K562 (cell line): ENCODE results near the gene RNF145. TPM values are rescaled to one million over a fixed set of nuclear protein-coding genes. Genes with fewer than 3 reads are reported as not detected.

Source experiments
- ATAC-seq: fragments of 200-7000 bp; cut with Tn5 transposase; 3 replicates; pipeline ENCODE4 v1.9.1; 2020; ENCODE audit warnings: moderate library complexity
- BruUV-seq: library from RNA; stranded (reverse); fragments of 400-500 nt; replicated peaks from 2 replicates; lab custom pipeline; 2021; lab: Mats Ljungman, UMichigan
- CTCF ChIA-PET: fragments of 300-600 bp; formaldehyde crosslinking; extraction: SDS; loops from one replicate; lab custom pipeline; 2021; ENCODE audit warnings: low intra/inter-chr PET ratio; lab: Yijun Ruan, JAX
- POLR2A ChIA-PET: fragments of 300-600, 350-650 bp; sonication (Branson Sonifier 250); formaldehyde crosslinking; extraction: SDS; loops from one replicate; lab custom pipeline; 2021; ENCODE audit warnings: antibody characterized with exemption, inconsistent platforms; lab: Yijun Ruan, JAX
- DNase-seq, 4 experiments: peaks; one replicate each; pipeline versions ENCODE4 v3.0.0 to v3.0.0-alpha.2; 2011 to 2018; ENCODE audit warnings: low spot score in 3 of 4, mixed read lengths in 3 of 4; ENCODE audit errors: extremely low read depth in 1 of 4
- FAIRE-seq: peaks from 2 replicates; lab custom pipeline; 2011; peaks lifted over from hg19 to GRCh38; lab: Jason Lieb, UNC
- H2AFZ ChIP-seq: 2 replicates; pipeline ENCODE4 v1.6.0; 2011; ENCODE audit warnings: low read depth, low read length, control low read depth, inconsistent platforms
- H3K27ac ChIP-seq: fragments of 200-600 bp; 3 replicates; pipeline ENCODE4 v1.8.0; 2011; ENCODE audit warnings: low read depth, mild to moderate bottlenecking, control low read depth, inconsistent platforms, low read length, moderate library complexity, mixed read lengths; ENCODE audit errors: extremely low read depth
- H3K27me3 ChIP-seq, 2 experiments: fragments of 300-600 bp in 1 of 2; 2 replicates in 1 of 2; 3 replicates in 1 of 2; pipeline versions ENCODE4 v1.6.0 to v1.8.0; 2011; ENCODE audit warnings: inconsistent platforms in 2 of 2, low read length in 2 of 2, mild to moderate bottlenecking in 1 of 2, mixed read lengths in 1 of 2, moderate library complexity in 1 of 2; ENCODE audit not compliant: control insufficient read depth in 2 of 2, insufficient read depth in 2 of 2
- H3K36me3 ChIP-seq: fragments of 300-600 bp; 3 replicates; pipeline ENCODE4 v1.8.0; 2011; ENCODE audit warnings: mild to moderate bottlenecking, low read length, inconsistent platforms; ENCODE audit not compliant: control insufficient read depth, insufficient read depth
- H3K4me1 ChIP-seq, 2 experiments: fragments of 200-600 bp in 1 of 2; replicated peaks in 1 of 2; 2 replicates in 1 of 2; 3 replicates in 1 of 2; pipeline versions ENCODE4 v1.5.1 to v1.8.0; 2011; ENCODE audit warnings: inconsistent platforms in 2 of 2, low read length in 2 of 2, mild to moderate bottlenecking in 1 of 2, mixed read lengths in 1 of 2, moderate library complexity in 1 of 2; ENCODE audit not compliant: control insufficient read depth in 2 of 2, insufficient read depth in 2 of 2
- H3K4me2 ChIP-seq: 2 replicates; pipeline ENCODE4 v1.6.1; 2011; ENCODE audit warnings: low read length, control low read depth, inconsistent platforms, mixed read lengths; ENCODE audit not compliant: insufficient read depth
- H3K4me3 ChIP-seq: fragments of 200-600 bp; sonication (generic), shearing (Covaris generic); 2 replicates; pipeline ENCODE4 v1.5.1; 2016; ENCODE audit warnings: control low read depth, inconsistent platforms
- H3K79me2 ChIP-seq: fragments of 200-600 bp; 3 replicates; pipeline ENCODE4 v1.8.0; 2011; ENCODE audit warnings: low read length, inconsistent platforms; ENCODE audit not compliant: control insufficient read depth, insufficient read depth
- H3K9ac ChIP-seq, 2 experiments: 2 replicates each; pipeline versions ENCODE4 v1.6.0 to v1.6.1; 2011; ENCODE audit warnings: low read depth in 2 of 2, low read length in 2 of 2, control low read depth in 1 of 2, inconsistent platforms in 1 of 2, mild to moderate bottlenecking in 1 of 2, mixed read lengths in 1 of 2; ENCODE audit not compliant: insufficient read depth in 1 of 2
- H3K9me1 ChIP-seq: one replicate; pipeline ENCODE4 v1.6.0; 2011; ENCODE audit warnings: inconsistent platforms, mild to moderate bottlenecking, low read length, moderate library complexity; ENCODE audit not compliant: control insufficient read depth, insufficient read depth
- H3K9me3 ChIP-seq: replicated peaks from 2 replicates; pipeline ENCODE4 v1.5.1; 2011; ENCODE audit warnings: low read depth, low read length, inconsistent platforms; ENCODE audit not compliant: control insufficient read depth, insufficient read depth
- H4K20me1 ChIP-seq: replicated peaks from 2 replicates; pipeline ENCODE4 v1.6.1; 2011; ENCODE audit warnings: low read length, inconsistent platforms, mixed read lengths; ENCODE audit not compliant: control insufficient read depth, insufficient read depth
- ADNP ChIP-seq: fragments of 200-800 bp; sonication (Bioruptor generic); IDR thresholded peaks from 2 replicates; pipeline ENCODE4 v1.6.1; 2016; ENCODE audit warnings: missing genetic modification characterization, missing compliant biosample characterization
- CC2D1A ChIP-seq: fragments of 450-650 bp; IDR thresholded peaks from 2 replicates; pipeline ENCODE4 v1.6.1; 2017; ENCODE audit warnings: mild to moderate bottlenecking
- CEBPG ChIP-seq, 3 experiments: fragments of 200-800 bp in 1 of 3; sonication (Bioruptor generic) in 1 of 3; sonication (generic) in 1 of 3; formaldehyde crosslinking in 1 of 3; IDR thresholded peaks in 2 of 3; conservative IDR thresholded peaks in 1 of 3; 2 replicates each; pipeline versions ENCODE4 v1.6.1 to v1.8.0; 2016 to 2022; ENCODE audit warnings: missing compliant biosample characterization in 2 of 3, missing genetic modification characterization in 2 of 3, mild to moderate bottlenecking in 1 of 3, missing genetic modification reagents in 1 of 3
- DMBX1 ChIP-seq: fragments of 250-450 bp; sonication (Bioruptor Pico); IDR thresholded peaks from 2 replicates; pipeline ENCODE4 v1.8.0; 2022; ENCODE audit warnings: inconsistent platforms, mild to moderate bottlenecking, moderate library complexity, borderline replicate concordance
- NR2F6 ChIP-seq: fragments of 450-650 bp; formaldehyde crosslinking; IDR thresholded peaks from 2 replicates; pipeline ENCODE4 v1.4.0; 2020; ENCODE audit warnings: mild to moderate bottlenecking
- POLR3A ChIP-seq: IDR thresholded peaks from 2 replicates; pipeline ENCODE4 v1.6.1; 2011; ENCODE audit warnings: borderline replicate concordance, mild to moderate bottlenecking, moderate library complexity; ENCODE audit not compliant: insufficient read length, insufficient read depth; ENCODE audit errors: extremely low read depth
- SOX6 ChIP-seq: fragments of 450-650 bp; IDR thresholded peaks from 2 replicates; pipeline ENCODE4 v1.6.1; 2014; ENCODE audit warnings: mild to moderate bottlenecking
- SREBF1 ChIP-seq: fragments of 150-350 bp; IDR thresholded peaks from 2 replicates; pipeline ENCODE4 v1.6.1; 2014; ENCODE audit warnings: antibody characterized with exemption, low read depth, low read length, borderline replicate concordance
- STAT5B ChIP-seq: fragments of 250-450 bp; sonication (Bioruptor Pico); IDR thresholded peaks from 2 replicates; pipeline ENCODE4 v1.8.0; 2021; ENCODE audit warnings: mild to moderate bottlenecking, inconsistent platforms
- TAF9B ChIP-seq: fragments of 450-650 bp; IDR thresholded peaks from 2 replicates; pipeline ENCODE4 v1.6.1; 2018; ENCODE audit warnings: mild to moderate bottlenecking; ENCODE audit not compliant: partially characterized antibody
- TEAD2 ChIP-seq: fragments of 450-650 bp; IDR thresholded peaks from 2 replicates; pipeline ENCODE4 v1.6.1; 2016; ENCODE audit warnings: missing genetic modification characterization, control low read depth, missing compliant biosample characterization
- ZNF23 ChIP-seq: fragments of 250-450 bp; sonication (Bioruptor Pico); IDR thresholded peaks from 2 replicates; pipeline ENCODE4 v1.4.0; 2020; ENCODE audit warnings: mild to moderate bottlenecking
- ZNF717 ChIP-seq: fragments of 250-450 bp; sonication (Bioruptor Pico); IDR thresholded peaks from 2 replicates; pipeline ENCODE4 v1.5.0; 2021
- WGBS: fragments of 100-300 bp; shearing (Covaris generic); methylation state at CpG from one replicate; pipeline ENCODE4 v1.1.6; 2016; ENCODE audit warnings: low coverage, mixed read lengths; ENCODE audit not compliant: insufficient coverage; ENCODE audit errors: missing lambda C conversion rate; 5-methylcytosine and 5-hydroxymethylcytosine counted together
- in situ Hi-C: fragments of 300-500 bp; cut with MboI; formaldehyde crosslinking; loops from 4 replicates; pipeline ENCODE4 v1.15.0; 2018; ENCODE audit warnings: inconsistent platforms, mixed read lengths
- intact Hi-C: fragments of 100-400 bp; cut with micrococcal nuclease; formaldehyde crosslinking; loops from 2 replicates; pipeline ENCODE4 v1.14.2; 2022
- polyA plus RNA-seq, 8 experiments: library from polyadenylated mRNA; depleted of rRNA in 4 of 8; stranded (reverse) in 5 of 8; unstranded in 3 of 8; fragments of >200 nt; fragmentation: Nextera tagmentation in 2 of 8; fragmentation: Illumina TruSeq in 1 of 8; extraction: Ambion mirVana in 2 of 8; extraction: Trizol in 1 of 8; gene quantifications; 2 replicates each; pipeline versions ENCODE4 v1.2.1 to v1.2.3, GENCODE V29; 2011 to 2014; ENCODE audit warnings: inconsistent platforms in 1 of 8, missing spikeins in 1 of 8
- total RNA-seq, 7 experiments: library from RNA; depleted of rRNA in 6 of 7; stranded (reverse); fragments of >200 nt in 6 of 7; fragmentation: Illumina TruSeq in 2 of 7; extraction: Trizol in 2 of 7; gene quantifications; 2 replicates each; pipeline versions ENCODE4 v1.2.1 to v1.2.3, GENCODE V29; 2011 to 2021; ENCODE audit warnings: low replicate concordance in 1 of 7
- TF ChIP-seq, protein P1 (sequence below): sonication (generic); formaldehyde crosslinking; IDR thresholded peaks from 2 replicates; pipeline ENCODE4 v1.8.0; 2022; ENCODE audit warnings: mild to moderate bottlenecking, missing genetic modification reagents, borderline replicate concordance
- TF ChIP-seq, protein P2 (sequence below): fragments of 450-650 bp; formaldehyde crosslinking; conservative IDR thresholded peaks from 2 replicates; pipeline ENCODE4 v1.4.0; 2022; ENCODE audit warnings: mild to moderate bottlenecking, missing genetic modification characterization
- TF ChIP-seq, protein P3 (sequence below): fragments of 450-650 bp; IDR thresholded peaks from 2 replicates; pipeline ENCODE4 v1.6.1; 2016
- TF ChIP-seq, protein P4 (sequence below): sonication (generic); formaldehyde crosslinking; IDR thresholded peaks from 2 replicates; pipeline ENCODE4 v1.8.0; 2022; ENCODE audit warnings: mild to moderate bottlenecking, missing genetic modification reagents
- TF ChIP-seq, protein P5 (sequence below): sonication (generic); formaldehyde crosslinking; IDR thresholded peaks from 2 replicates; pipeline ENCODE4 v1.9.0; 2022; ENCODE audit warnings: mild to moderate bottlenecking, missing genetic modification reagents

RNF145 gene
- total and polyA plus RNA-seq, 9 of the 15 experiments (the other 6 are each of a cell fraction or from before 2014, with no cell fraction given) = 13.6 to 40.7 (median 25.4) TPM

DNA sequence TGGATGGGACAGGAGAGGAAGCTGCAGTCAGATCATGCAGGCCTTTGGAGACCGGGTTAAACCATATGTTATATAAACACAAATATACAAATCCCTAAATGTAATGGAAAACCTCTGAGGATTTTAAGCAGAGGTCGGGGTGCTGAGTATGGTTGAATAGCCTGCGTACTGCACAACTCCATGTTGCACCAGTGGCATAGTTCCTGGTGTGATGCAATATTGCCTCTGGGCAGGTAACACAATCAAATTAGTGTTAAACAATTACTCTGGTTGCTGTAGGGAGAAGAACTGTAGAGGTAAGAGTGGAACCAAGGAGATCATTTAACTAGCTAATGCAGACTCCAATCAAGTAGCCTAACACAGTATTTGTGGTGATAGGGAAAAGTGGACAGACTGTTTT lies 21.3 kb upstream of the RNF145 start:
- Histone ChIP-seq H3K36me3 (no peaks in the 10 kb centered on the region), H4K20me1 (no peaks in the 10 kb centered on the region), H3K4me1 (no peaks in the 10 kb centered on the region; a peak in 2 of 5 replicates), H3K4me2 (no peak overlapping the region), H3K4me3 (no peak overlapping the region), H3K9ac (no peak overlapping the region), H3K79me2 (no peaks in the 10 kb centered on the region), H3K9me3 (no peaks in the 10 kb centered on the region), H2AFZ (peak overlapping the region; percentile 53; the same call in 1 of the 2 replicates), H3K9me1 (no peaks in the 10 kb centered on the region), H3K27me3 (no peaks in the 10 kb centered on the region; a peak in 1 of 5 replicates), H3K27ac (no peak overlapping the region)
- ATAC-seq (peak; percentile 76), DNase-seq (no peak), FAIRE-seq (no peak)
- in situ Hi-C loops = no loop called here
- BruUV-seq = no TSS peak
- WGBS = 38% methylated on average over 3 of the region's 3 CpGs
- intact Hi-C loops = no loop called here
- ChIA-PET POLR2A (interaction anchor here (1.9 kb wide), 1 partner anchor 15 kb away, joined by 5 read pairs; no protein-coding TSS in a partner anchor), CTCF (no interaction called here)
- TF ChIP-seq, protein P1, sequence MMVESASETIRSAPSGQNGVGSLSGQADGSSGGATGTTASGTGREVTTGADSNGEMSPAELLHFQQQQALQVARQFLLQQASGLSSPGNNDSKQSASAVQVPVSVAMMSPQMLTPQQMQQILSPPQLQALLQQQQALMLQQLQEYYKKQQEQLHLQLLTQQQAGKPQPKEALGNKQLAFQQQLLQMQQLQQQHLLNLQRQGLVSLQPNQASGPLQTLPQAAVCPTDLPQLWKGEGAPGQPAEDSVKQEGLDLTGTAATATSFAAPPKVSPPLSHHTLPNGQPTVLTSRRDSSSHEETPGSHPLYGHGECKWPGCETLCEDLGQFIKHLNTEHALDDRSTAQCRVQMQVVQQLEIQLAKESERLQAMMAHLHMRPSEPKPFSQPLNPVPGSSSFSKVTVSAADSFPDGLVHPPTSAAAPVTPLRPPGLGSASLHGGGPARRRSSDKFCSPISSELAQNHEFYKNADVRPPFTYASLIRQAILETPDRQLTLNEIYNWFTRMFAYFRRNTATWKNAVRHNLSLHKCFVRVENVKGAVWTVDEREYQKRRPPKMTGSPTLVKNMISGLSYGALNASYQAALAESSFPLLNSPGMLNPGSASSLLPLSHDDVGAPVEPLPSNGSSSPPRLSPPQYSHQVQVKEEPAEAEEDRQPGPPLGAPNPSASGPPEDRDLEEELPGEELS = no peak
- TF ChIP-seq ZNF717 (CRISPR knock-in tag) = no peak
- TF ChIP-seq NR2F6 = no peak
- no peak for TF ChIP-seq TEAD2 (tag)
- no peak for TF ChIP-seq STAT5B (CRISPR knock-in tag)
- no peak for TF ChIP-seq DMBX1
- peak; percentile 50; the same call in 1 of the 2 replicates for TF ChIP-seq SOX6
- no peak for TF ChIP-seq ZNF23 (CRISPR knock-in tag)
- TF ChIP-seq, protein P2, sequence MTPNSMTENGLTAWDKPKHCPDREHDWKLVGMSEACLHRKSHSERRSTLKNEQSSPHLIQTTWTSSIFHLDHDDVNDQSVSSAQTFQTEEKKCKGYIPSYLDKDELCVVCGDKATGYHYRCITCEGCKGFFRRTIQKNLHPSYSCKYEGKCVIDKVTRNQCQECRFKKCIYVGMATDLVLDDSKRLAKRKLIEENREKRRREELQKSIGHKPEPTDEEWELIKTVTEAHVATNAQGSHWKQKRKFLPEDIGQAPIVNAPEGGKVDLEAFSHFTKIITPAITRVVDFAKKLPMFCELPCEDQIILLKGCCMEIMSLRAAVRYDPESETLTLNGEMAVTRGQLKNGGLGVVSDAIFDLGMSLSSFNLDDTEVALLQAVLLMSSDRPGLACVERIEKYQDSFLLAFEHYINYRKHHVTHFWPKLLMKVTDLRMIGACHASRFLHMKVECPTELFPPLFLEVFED (CRISPR knock-in tag) = no peak
- TF ChIP-seq TAF9B = no peak
- TF ChIP-seq, protein P3, sequence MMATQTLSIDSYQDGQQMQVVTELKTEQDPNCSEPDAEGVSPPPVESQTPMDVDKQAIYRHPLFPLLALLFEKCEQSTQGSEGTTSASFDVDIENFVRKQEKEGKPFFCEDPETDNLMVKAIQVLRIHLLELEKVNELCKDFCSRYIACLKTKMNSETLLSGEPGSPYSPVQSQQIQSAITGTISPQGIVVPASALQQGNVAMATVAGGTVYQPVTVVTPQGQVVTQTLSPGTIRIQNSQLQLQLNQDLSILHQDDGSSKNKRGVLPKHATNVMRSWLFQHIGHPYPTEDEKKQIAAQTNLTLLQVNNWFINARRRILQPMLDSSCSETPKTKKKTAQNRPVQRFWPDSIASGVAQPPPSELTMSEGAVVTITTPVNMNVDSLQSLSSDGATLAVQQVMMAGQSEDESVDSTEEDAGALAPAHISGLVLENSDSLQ = no peak
- TF ChIP-seq, protein P4, sequence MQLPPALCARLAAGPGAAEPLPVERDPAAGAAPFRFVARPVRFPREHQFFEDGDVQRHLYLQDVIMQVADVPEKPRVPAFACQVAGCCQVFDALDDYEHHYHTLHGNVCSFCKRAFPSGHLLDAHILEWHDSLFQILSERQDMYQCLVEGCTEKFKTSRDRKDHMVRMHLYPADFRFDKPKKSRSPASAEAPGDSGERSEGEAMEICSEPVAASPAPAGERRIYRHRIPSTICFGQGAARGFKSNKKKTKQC (CRISPR knock-in tag) = no peak
- TF ChIP-seq POLR3A = no peak
- no peak for TF ChIP-seq CC2D1A
- peak; percentile 92 for TF ChIP-seq CEBPG (CRISPR knock-in tag; IDR thresholded peaks at IDR 0.05)
- TF ChIP-seq CEBPG (tag; conservative IDR thresholded peaks at IDR 0.05 in 1 of 2, IDR thresholded peaks at IDR 0.05 in 1 of 2) = peak; percentile 89 to 96
- TF ChIP-seq ADNP (tag) = no peak
- TF ChIP-seq SREBF1 = no peak
- TF ChIP-seq, protein P5, sequence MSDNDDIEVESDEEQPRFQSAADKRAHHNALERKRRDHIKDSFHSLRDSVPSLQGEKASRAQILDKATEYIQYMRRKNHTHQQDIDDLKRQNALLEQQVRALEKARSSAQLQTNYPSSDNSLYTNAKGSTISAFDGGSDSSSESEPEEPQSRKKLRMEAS (CRISPR knock-in tag) = no peak
